Chondrocyte (in vitro differentiated cells): ENCODE measurements around the gene SPAG5. TPM values are rescaled to one million over a fixed set of nuclear protein-coding genes. Genes with fewer than 3 reads are reported as not detected.

Experiments used
- DNase-seq: peaks from one replicate; pipeline ENCODE4 v3.0.0; 2021; ENCODE audit warnings: mixed read lengths, low spot score
- H3K27ac Mint-ChIP-seq: one replicate; pipeline ENCODE4 v1.8.0; 2021; ENCODE audit warnings: mild to moderate bottlenecking, moderate library complexity, mixed read lengths; ENCODE audit not compliant: unreplicated experiment
- H3K27me3 Mint-ChIP-seq: 2 replicates; pipeline ENCODE4 v1.8.0; 2021; ENCODE audit warnings: low read depth, mixed read lengths
- H3K36me3 Mint-ChIP-seq: 2 replicates; pipeline ENCODE4 v1.8.0; 2021; ENCODE audit warnings: low read depth, mixed read lengths
- H3K4me1 Mint-ChIP-seq: 2 replicates; pipeline ENCODE4 v1.8.0; 2021; ENCODE audit warnings: low read depth, mild to moderate bottlenecking, mixed read lengths
- H3K4me3 Mint-ChIP-seq: one replicate; pipeline ENCODE4 v1.8.0; 2021; ENCODE audit warnings: mild to moderate bottlenecking, moderate library complexity, mixed read lengths; ENCODE audit not compliant: unreplicated experiment
- H3K9me3 Mint-ChIP-seq: 2 replicates; pipeline ENCODE4 v1.8.0; 2021; ENCODE audit warnings: low read depth, mixed read lengths
- total RNA-seq: library from RNA; stranded (reverse); gene quantifications from 3 replicates; pipeline ENCODE4 v1.2.1, GENCODE V29; 2021
- TF ChIP-seq, protein P1 (sequence below): fragments of 200-600 bp; sonication (generic); IDR thresholded peaks from 2 replicates; pipeline ENCODE4 v1.5.0; 2021; ENCODE audit warnings: antibody characterized with exemption, mild to moderate bottlenecking, moderate library complexity

Gene SPAG5
- total RNA-seq, 1 donor from 2014 or later = 12.9 TPM

DNA sequence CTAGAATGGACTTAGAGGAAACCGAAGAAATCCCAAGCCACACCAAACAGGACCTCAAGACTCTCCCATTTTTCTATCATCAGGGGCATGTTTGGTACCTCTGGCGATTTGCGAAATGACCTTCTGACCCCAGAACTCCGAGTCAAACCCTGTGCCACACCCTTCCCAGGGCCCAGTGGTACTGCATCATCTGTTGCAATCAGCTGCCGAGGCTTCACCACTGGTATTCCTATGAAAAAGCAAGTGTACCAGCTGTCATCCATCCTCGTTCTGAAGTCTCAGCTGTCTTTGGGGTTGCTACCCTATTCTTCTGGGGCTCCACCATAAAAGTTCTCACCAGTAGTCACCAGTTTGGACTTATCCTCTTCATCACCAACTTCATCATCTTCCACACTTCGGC is 17.5 kb upstream of the SPAG5 start:
- Mint-ChIP-seq H3K27ac (no peak overlapping the region), H3K9me3 (no peaks in the 10 kb centered on the region), H3K36me3 (peaks cover 40% of the 10 kb centered on the region), H3K27me3 (no peaks in the 10 kb centered on the region), H3K4me1 (no peaks in the 10 kb centered on the region), H3K4me3 (no peak overlapping the region)
- TF ChIP-seq, protein P1, sequence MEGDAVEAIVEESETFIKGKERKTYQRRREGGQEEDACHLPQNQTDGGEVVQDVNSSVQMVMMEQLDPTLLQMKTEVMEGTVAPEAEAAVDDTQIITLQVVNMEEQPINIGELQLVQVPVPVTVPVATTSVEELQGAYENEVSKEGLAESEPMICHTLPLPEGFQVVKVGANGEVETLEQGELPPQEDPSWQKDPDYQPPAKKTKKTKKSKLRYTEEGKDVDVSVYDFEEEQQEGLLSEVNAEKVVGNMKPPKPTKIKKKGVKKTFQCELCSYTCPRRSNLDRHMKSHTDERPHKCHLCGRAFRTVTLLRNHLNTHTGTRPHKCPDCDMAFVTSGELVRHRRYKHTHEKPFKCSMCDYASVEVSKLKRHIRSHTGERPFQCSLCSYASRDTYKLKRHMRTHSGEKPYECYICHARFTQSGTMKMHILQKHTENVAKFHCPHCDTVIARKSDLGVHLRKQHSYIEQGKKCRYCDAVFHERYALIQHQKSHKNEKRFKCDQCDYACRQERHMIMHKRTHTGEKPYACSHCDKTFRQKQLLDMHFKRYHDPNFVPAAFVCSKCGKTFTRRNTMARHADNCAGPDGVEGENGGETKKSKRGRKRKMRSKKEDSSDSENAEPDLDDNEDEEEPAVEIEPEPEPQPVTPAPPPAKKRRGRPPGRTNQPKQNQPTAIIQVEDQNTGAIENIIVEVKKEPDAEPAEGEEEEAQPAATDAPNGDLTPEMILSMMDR = no peak
- DNase-seq = no peak

DNA sequence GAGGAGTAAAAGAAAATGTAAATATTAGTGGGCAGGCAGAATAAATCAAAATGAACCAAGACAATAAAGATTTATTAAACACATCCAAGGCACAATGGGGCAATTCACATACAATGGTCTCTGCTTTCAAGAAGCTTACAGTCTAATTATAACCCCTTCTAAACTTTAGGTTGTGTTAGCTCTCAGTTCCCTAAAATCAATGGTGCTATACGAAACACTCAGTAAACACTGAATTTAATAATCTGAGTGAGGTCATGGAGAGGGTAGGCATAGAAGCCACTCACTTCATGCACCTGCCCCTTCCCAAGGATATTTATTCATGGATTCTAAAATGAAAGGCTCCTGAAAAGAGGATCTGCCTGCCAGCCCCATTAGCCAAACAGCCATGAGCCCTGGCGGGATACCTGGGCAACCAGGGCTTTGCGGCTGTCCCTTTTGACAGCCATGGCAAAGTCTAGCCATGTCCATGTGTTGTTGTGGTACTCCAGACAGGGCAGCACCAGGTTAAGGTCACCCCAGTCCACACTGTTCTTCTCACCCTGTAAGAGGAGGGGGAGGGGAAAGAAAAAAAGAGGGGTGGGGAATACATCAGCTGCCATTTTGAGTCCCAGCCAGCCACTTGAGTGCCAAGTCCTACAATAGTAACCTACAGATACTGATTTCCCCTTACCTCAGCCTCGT is 16.6 kb upstream of the SPAG5 start:
- Mint-ChIP-seq H3K36me3 (peaks cover 38% of the 10 kb centered on the region), H3K4me1 (no peaks in the 10 kb centered on the region), H3K4me3 (no peak overlapping the region), H3K27ac (no peak overlapping the region), H3K9me3 (no peaks in the 10 kb centered on the region), H3K27me3 (no peaks in the 10 kb centered on the region)
- TF ChIP-seq, protein P1 = no peak
- DNase-seq = no peak

DNA sequence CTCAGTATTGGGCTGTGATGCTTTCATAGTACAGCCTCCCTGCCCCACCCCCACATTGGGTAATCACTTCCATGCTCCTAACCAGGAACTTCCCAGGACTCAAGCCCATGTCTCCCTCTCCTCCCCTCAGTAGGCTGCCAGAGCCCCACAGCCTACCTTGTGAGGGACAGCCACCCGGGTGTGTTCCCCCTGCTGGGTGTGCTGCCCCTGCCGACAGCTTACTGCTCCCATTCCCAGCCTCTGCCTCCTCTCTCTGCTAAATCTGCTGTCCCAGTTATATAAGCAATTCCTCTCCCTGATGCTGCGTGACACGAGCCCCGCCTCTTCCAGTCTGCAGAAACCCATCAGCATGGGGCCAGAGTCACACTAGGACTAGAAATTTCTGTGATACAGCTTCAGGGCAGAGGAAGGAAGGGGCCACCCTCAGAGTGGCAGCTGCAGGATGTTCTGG is 15.1 kb upstream of the SPAG5 start, which contains the start of gene RSKR:
Gene RSKR (minus strand): TSS at position 255 of the 451 bp plus-strand sequence. CDS start 24 bp downstream, at position 231.
- Mint-ChIP-seq H3K4me3 (no peak within 1 kb of the TSS), H3K9me3 (no peaks in the 10 kb centered on the region), H3K27me3 (no peaks in the 10 kb centered on the region), H3K36me3 (peaks cover 31% of the 10 kb centered on the region), H3K27ac (peak within 1 kb of the TSS; percentile 30), H3K4me1 (no peaks in the 10 kb centered on the region)
- no peak for DNase-seq
- TF ChIP-seq, protein P1 = no peak

DNA sequence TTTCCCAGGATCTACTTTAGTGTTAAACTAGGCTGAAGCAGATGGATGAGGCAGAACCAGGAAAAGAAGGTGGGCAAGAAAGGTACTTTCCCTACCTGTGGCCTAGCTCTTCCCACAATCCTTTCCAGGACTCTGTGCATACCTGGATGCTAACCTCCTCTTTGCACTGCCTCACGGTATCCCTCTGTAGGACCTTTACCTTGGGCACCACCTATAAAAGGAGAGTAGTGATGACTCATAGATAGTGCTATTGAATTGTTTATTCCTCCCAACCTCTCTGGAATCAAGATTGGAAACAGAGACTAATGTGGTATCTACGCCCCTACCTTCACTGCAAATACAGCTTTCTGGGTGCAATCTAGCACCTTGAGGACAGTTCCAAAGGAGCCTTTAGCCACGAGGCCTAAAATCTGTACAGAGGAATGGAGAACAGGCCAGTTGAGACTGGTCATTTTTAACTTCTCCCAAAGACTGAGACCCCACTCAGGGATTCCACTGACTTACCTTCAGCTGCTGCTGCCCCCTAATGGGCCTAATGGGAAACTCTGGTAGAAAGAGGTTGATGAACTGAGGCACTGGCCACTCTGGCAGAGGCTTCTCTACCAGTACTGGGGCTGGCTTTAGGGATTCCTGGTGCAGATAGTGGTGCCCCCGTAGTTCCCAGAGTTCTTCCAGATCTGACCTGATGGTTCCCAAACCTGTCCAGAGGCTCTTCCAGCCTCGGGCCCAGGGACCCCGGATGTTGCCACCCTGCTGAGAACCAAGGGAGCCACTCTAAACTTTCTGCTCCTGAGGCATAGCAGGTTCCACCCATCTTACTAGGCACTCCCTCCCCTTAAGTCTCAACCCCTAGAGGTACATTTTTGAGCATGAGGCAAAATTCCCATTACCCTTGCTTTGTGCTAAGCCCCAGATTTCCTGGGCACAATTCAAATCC is 14.4 kb upstream of the SPAG5 start:
- peak overlapping the region; percentile 30 for H3K27ac Mint-ChIP-seq
- TF ChIP-seq, protein P1 = peak; percentile 83
- H3K4me1 Mint-ChIP-seq = no peaks in the 10 kb centered on the region
- no peak for DNase-seq
- no peak overlapping the region for H3K4me3 Mint-ChIP-seq
- no peaks in the 10 kb centered on the region for H3K27me3 Mint-ChIP-seq
- peaks cover 27% of the 10 kb centered on the region for H3K36me3 Mint-ChIP-seq
- no peaks in the 10 kb centered on the region for H3K9me3 Mint-ChIP-seq

DNA sequence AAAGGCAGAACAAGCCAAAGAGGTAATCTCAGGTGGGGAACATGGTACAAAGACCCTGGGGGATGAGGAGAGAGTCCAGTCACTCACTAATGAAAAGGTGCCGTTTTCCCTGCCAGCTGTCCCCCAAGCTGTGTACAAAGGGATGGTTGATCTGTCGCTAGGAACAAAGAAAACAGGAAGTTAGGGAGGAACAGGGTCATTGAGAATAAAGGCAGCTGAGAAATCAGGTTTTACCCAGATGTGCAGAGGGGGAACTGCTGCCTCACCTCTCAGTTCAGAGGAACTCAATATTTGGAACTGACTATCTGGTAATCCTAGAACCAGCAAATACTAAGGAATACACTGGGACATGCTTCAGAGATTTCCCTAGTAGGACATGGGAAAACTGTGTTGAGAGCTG is 13.7 kb upstream of the SPAG5 start:
- Mint-ChIP-seq H3K27ac (no peak overlapping the region), H3K4me1 (no peaks in the 10 kb centered on the region), H3K36me3 (peaks cover 25% of the 10 kb centered on the region), H3K4me3 (no peak overlapping the region), H3K9me3 (no peaks in the 10 kb centered on the region), H3K27me3 (no peaks in the 10 kb centered on the region)
- DNase-seq = no peak
- TF ChIP-seq, protein P1 = no peak
